K562 (cell line): ENCODE results near the gene NPNT. TPM values are rescaled to one million over a fixed set of nuclear protein-coding genes. Genes with fewer than 3 reads are reported as not detected.

Experiments used
- ATAC-seq: fragments of 200-7000 bp; cut with Tn5 transposase; 3 replicates; pipeline ENCODE4 v1.9.1; 2020; ENCODE audit warnings: moderate library complexity
- BruUV-seq: library from RNA; stranded (reverse); fragments of 400-500 nt; replicated peaks from 2 replicates; lab custom pipeline; 2021; lab: Mats Ljungman, UMichigan
- CTCF ChIA-PET: fragments of 300-600 bp; formaldehyde crosslinking; extraction: SDS; loops from one replicate; lab custom pipeline; 2021; ENCODE audit warnings: low intra/inter-chr PET ratio; lab: Yijun Ruan, JAX
- POLR2A ChIA-PET: fragments of 300-600, 350-650 bp; sonication (Branson Sonifier 250); formaldehyde crosslinking; extraction: SDS; loops from one replicate; lab custom pipeline; 2021; ENCODE audit warnings: antibody characterized with exemption, inconsistent platforms; lab: Yijun Ruan, JAX
- DNase-seq, 4 experiments: peaks; one replicate each; pipeline versions ENCODE4 v3.0.0 to v3.0.0-alpha.2; 2011 to 2018; ENCODE audit warnings: low spot score in 3 of 4, mixed read lengths in 3 of 4; ENCODE audit errors: extremely low read depth in 1 of 4
- FAIRE-seq: peaks from 2 replicates; lab custom pipeline; 2011; peaks lifted over from hg19 to GRCh38; lab: Jason Lieb, UNC
- H2AFZ ChIP-seq: 2 replicates; pipeline ENCODE4 v1.6.0; 2011; ENCODE audit warnings: low read depth, low read length, control low read depth, inconsistent platforms
- H3K27ac ChIP-seq: fragments of 200-600 bp; 3 replicates; pipeline ENCODE4 v1.8.0; 2011; ENCODE audit warnings: low read depth, mild to moderate bottlenecking, control low read depth, inconsistent platforms, low read length, moderate library complexity, mixed read lengths; ENCODE audit errors: extremely low read depth
- H3K27me3 ChIP-seq, 2 experiments: fragments of 300-600 bp in 1 of 2; 2 replicates in 1 of 2; 3 replicates in 1 of 2; pipeline versions ENCODE4 v1.6.0 to v1.8.0; 2011; ENCODE audit warnings: inconsistent platforms in 2 of 2, low read length in 2 of 2, mild to moderate bottlenecking in 1 of 2, mixed read lengths in 1 of 2, moderate library complexity in 1 of 2; ENCODE audit not compliant: control insufficient read depth in 2 of 2, insufficient read depth in 2 of 2
- H3K36me3 ChIP-seq: fragments of 300-600 bp; 3 replicates; pipeline ENCODE4 v1.8.0; 2011; ENCODE audit warnings: mild to moderate bottlenecking, low read length, inconsistent platforms; ENCODE audit not compliant: control insufficient read depth, insufficient read depth
- H3K4me1 ChIP-seq, 2 experiments: fragments of 200-600 bp in 1 of 2; replicated peaks in 1 of 2; 2 replicates in 1 of 2; 3 replicates in 1 of 2; pipeline versions ENCODE4 v1.5.1 to v1.8.0; 2011; ENCODE audit warnings: inconsistent platforms in 2 of 2, low read length in 2 of 2, mild to moderate bottlenecking in 1 of 2, mixed read lengths in 1 of 2, moderate library complexity in 1 of 2; ENCODE audit not compliant: control insufficient read depth in 2 of 2, insufficient read depth in 2 of 2
- H3K4me2 ChIP-seq: 2 replicates; pipeline ENCODE4 v1.6.1; 2011; ENCODE audit warnings: low read length, control low read depth, inconsistent platforms, mixed read lengths; ENCODE audit not compliant: insufficient read depth
- H3K4me3 ChIP-seq: fragments of 200-600 bp; sonication (generic), shearing (Covaris generic); 2 replicates; pipeline ENCODE4 v1.5.1; 2016; ENCODE audit warnings: control low read depth, inconsistent platforms
- H3K79me2 ChIP-seq: fragments of 200-600 bp; 3 replicates; pipeline ENCODE4 v1.8.0; 2011; ENCODE audit warnings: low read length, inconsistent platforms; ENCODE audit not compliant: control insufficient read depth, insufficient read depth
- H3K9ac ChIP-seq, 2 experiments: 2 replicates each; pipeline versions ENCODE4 v1.6.0 to v1.6.1; 2011; ENCODE audit warnings: low read depth in 2 of 2, low read length in 2 of 2, control low read depth in 1 of 2, inconsistent platforms in 1 of 2, mild to moderate bottlenecking in 1 of 2, mixed read lengths in 1 of 2; ENCODE audit not compliant: insufficient read depth in 1 of 2
- H3K9me1 ChIP-seq: one replicate; pipeline ENCODE4 v1.6.0; 2011; ENCODE audit warnings: inconsistent platforms, mild to moderate bottlenecking, low read length, moderate library complexity; ENCODE audit not compliant: control insufficient read depth, insufficient read depth
- H3K9me3 ChIP-seq: replicated peaks from 2 replicates; pipeline ENCODE4 v1.5.1; 2011; ENCODE audit warnings: low read depth, low read length, inconsistent platforms; ENCODE audit not compliant: control insufficient read depth, insufficient read depth
- H4K20me1 ChIP-seq: replicated peaks from 2 replicates; pipeline ENCODE4 v1.6.1; 2011; ENCODE audit warnings: low read length, inconsistent platforms, mixed read lengths; ENCODE audit not compliant: control insufficient read depth, insufficient read depth
- ATF6 ChIP-seq: sonication (generic); formaldehyde crosslinking; IDR thresholded peaks from 2 replicates; pipeline ENCODE4 v1.4.0; 2020; ENCODE audit warnings: mild to moderate bottlenecking, missing genetic modification reagents
- HNRNPK ChIP-seq: fragments of 200-400 bp; formaldehyde crosslinking; IDR thresholded peaks from one replicate; pipeline ENCODE4 v1.6.1; 2018; ENCODE audit warnings: mild to moderate bottlenecking, low read depth, low read length; ENCODE audit not compliant: poor library complexity, severe bottlenecking
- TAF7 ChIP-seq: fragments of 450-650 bp; IDR thresholded peaks from 2 replicates; pipeline ENCODE4 v1.6.1; 2016; ENCODE audit warnings: missing genetic modification characterization, missing compliant biosample characterization
- USF2 ChIP-seq: sonication (generic); formaldehyde crosslinking; IDR thresholded peaks from 2 replicates; pipeline ENCODE4 v1.5.0; 2020; ENCODE audit warnings: missing genetic modification reagents
- WGBS: fragments of 100-300 bp; shearing (Covaris generic); methylation state at CpG from one replicate; pipeline ENCODE4 v1.1.6; 2016; ENCODE audit warnings: low coverage, mixed read lengths; ENCODE audit not compliant: insufficient coverage; ENCODE audit errors: missing lambda C conversion rate; 5-methylcytosine and 5-hydroxymethylcytosine counted together
- in situ Hi-C: fragments of 300-500 bp; cut with MboI; formaldehyde crosslinking; loops from 4 replicates; pipeline ENCODE4 v1.15.0; 2018; ENCODE audit warnings: inconsistent platforms, mixed read lengths
- intact Hi-C: fragments of 100-400 bp; cut with micrococcal nuclease; formaldehyde crosslinking; loops from 2 replicates; pipeline ENCODE4 v1.14.2; 2022
- polyA plus RNA-seq, 8 experiments: library from polyadenylated mRNA; depleted of rRNA in 4 of 8; stranded (reverse) in 5 of 8; unstranded in 3 of 8; fragments of >200 nt; fragmentation: Nextera tagmentation in 2 of 8; fragmentation: Illumina TruSeq in 1 of 8; extraction: Ambion mirVana in 2 of 8; extraction: Trizol in 1 of 8; gene quantifications; 2 replicates each; pipeline versions ENCODE4 v1.2.1 to v1.2.3, GENCODE V29; 2011 to 2014; ENCODE audit warnings: inconsistent platforms in 1 of 8, missing spikeins in 1 of 8
- total RNA-seq, 7 experiments: library from RNA; depleted of rRNA in 6 of 7; stranded (reverse); fragments of >200 nt in 6 of 7; fragmentation: Illumina TruSeq in 2 of 7; extraction: Trizol in 2 of 7; gene quantifications; 2 replicates each; pipeline versions ENCODE4 v1.2.1 to v1.2.3, GENCODE V29; 2011 to 2021; ENCODE audit warnings: low replicate concordance in 1 of 7
- TF ChIP-seq, protein P1 (sequence below): fragments of 450-650 bp; IDR thresholded peaks from 2 replicates; pipeline ENCODE4 v1.6.1; 2016

Gene NPNT
- total and polyA plus RNA-seq, 9 of the 15 experiments (the other 6 are each of a cell fraction or from before 2014, with no cell fraction given), result 0.22 TPM; not detected in 8

GRCh38 chr4:105952591-105952990 is 57.3 kb downstream of the NPNT start:
- no TSS peak for BruUV-seq
- Histone ChIP-seq H3K79me2 (no peaks in the 10 kb centered on the region), H3K27ac (no peak overlapping the region), H3K36me3 (no peaks in the 10 kb centered on the region), H2AFZ (no peak overlapping the region), H3K4me1 (no peaks in the 10 kb centered on the region), H3K9me3 (no peaks in the 10 kb centered on the region), H3K4me3 (no peak overlapping the region), H4K20me1 (no peaks in the 10 kb centered on the region), H3K27me3 (no peaks in the 10 kb centered on the region; a peak in 1 of 5 replicates), H3K4me2 (no peak overlapping the region), H3K9me1 (no peaks in the 10 kb centered on the region), H3K9ac (no peak overlapping the region)
- TF ChIP-seq USF2 (CRISPR knock-in tag) (no peak), HNRNPK (no peak)
- ChIA-PET CTCF (no interaction called here), POLR2A (no interaction called here)
- intact Hi-C loops (loop anchor here (5.0 kb wide), 1 partner anchor 250 kb away; no protein-coding TSS in a partner anchor), in situ Hi-C loops (no loop called here)
- WGBS, result 0% methylated on average over 1 of the region's 3 CpGs
- ATAC-seq (no peak), DNase-seq (no peak), FAIRE-seq (no peak)

- H3K4me2 ChIP-seq, result no peak overlapping the region
- POLR2A ChIA-PET, result no interaction called here
- CTCF ChIA-PET, result no interaction called here
- 2% methylated on average over 4 of the region's 4 CpGs for WGBS
- H3K9me1 ChIP-seq, result no peaks in the 10 kb centered on the region
- H4K20me1 ChIP-seq, result no peaks in the 10 kb centered on the region
- H3K27ac ChIP-seq, result no peak overlapping the region
- no peak for FAIRE-seq
- no peaks in the 10 kb centered on the region for H3K36me3 ChIP-seq
- in situ Hi-C loops, result no loop called here
- H3K79me2 ChIP-seq, result no peaks in the 10 kb centered on the region
- no TSS peak for BruUV-seq
- no peak overlapping the region for H3K9ac ChIP-seq
- H3K4me3 ChIP-seq, result no peak overlapping the region
- H3K4me1 ChIP-seq, result no peaks in the 10 kb centered on the region; a peak in 1 of 5 replicates
- TF ChIP-seq, protein P1, sequence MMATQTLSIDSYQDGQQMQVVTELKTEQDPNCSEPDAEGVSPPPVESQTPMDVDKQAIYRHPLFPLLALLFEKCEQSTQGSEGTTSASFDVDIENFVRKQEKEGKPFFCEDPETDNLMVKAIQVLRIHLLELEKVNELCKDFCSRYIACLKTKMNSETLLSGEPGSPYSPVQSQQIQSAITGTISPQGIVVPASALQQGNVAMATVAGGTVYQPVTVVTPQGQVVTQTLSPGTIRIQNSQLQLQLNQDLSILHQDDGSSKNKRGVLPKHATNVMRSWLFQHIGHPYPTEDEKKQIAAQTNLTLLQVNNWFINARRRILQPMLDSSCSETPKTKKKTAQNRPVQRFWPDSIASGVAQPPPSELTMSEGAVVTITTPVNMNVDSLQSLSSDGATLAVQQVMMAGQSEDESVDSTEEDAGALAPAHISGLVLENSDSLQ, result peak; percentile 70
- TF ChIP-seq TAF7 (tag) (no peak), ATF6 (CRISPR knock-in tag) (no peak)
- TF ChIP-seq, all 486 proteins: peak for 1
- DNase-seq, result no peak
- Histone ChIP-seq H2AFZ (no peak overlapping the region), H3K27me3 (no peaks in the 10 kb centered on the region; a peak in 1 of 5 replicates), H3K9me3 (no peaks in the 10 kb centered on the region)
- peak; percentile 49; the same call in 2 of the 3 replicates for ATAC-seq
- intact Hi-C loops, result no loop called here
Measured at GRCh38 chr4:105956569-105956968, 61.3 kb downstream of the NPNT start.
